Thyroid gland (tissue), 4 donors: Measurements from ENCODE around the gene GRB10. TPM values are rescaled to one million over a fixed set of nuclear protein-coding genes. Genes with fewer than 3 reads are reported as not detected.

ENCODE experiments used
- DNase-seq, 2 donors: peaks; one replicate each; pipeline ENCODE4 v3.0.0-alpha.2; 2019
- H3K27ac ChIP-seq, 3 donors: fragments of 200-600 bp; sonication (generic); 1 replicate in 2 of 3; 2 replicates in 1 of 3; pipeline ENCODE4 v1.5.1; 2016 to 2019; ENCODE audit warnings: mild to moderate bottlenecking in 1 of 3, moderate library complexity in 1 of 3
- H3K27me3 ChIP-seq: fragments of 200-600 bp; sonication (generic); one replicate; pipeline ENCODE4 v1.5.1; 2019
- H3K36me3 ChIP-seq, 2 donors: fragments of 200-600 bp; sonication (generic); one replicate each; pipeline ENCODE4 v1.5.1; 2016 to 2019
- H3K4me1 ChIP-seq, 2 donors: fragments of 200-600 bp; sonication (generic); one replicate each; pipeline ENCODE4 v1.5.1; 2017 to 2019
- H3K4me3 ChIP-seq, 3 donors: fragments of 200-600 bp; sonication (generic); replicated peaks in 1 of 3; 1 replicate in 2 of 3; 2 replicates in 1 of 3; pipeline ENCODE4 v1.5.1; 2016; ENCODE audit warnings: mild to moderate bottlenecking in 1 of 3
- H3K9me3 ChIP-seq: fragments of 200-600 bp; sonication (generic); one replicate; pipeline ENCODE4 v1.5.1; 2017
- CTCF ChIP-seq, 6 experiments: fragments of 200-600 bp in 3 of 6; fragments of 450-650 bp in 3 of 6; sonication (generic) in 3 of 6; IDR thresholded peaks; one replicate each; pipeline ENCODE4 v1.5.1; 2016 to 2019; ENCODE audit warnings: antibody characterized with exemption in 6 of 6, mild to moderate bottlenecking in 2 of 6, inconsistent platforms in 1 of 6, moderate library complexity in 1 of 6
- POLR2A ChIP-seq, 2 donors: fragments of 450-650 bp; IDR thresholded peaks; one replicate each; pipeline ENCODE4 v1.6.1; 2017; ENCODE audit warnings: antibody characterized with exemption in 2 of 2, mild to moderate bottlenecking in 2 of 2, moderate library complexity in 1 of 2
- WGBS, 2 donors: methylation state at CpG; one replicate each; pipeline ENCODE4 v1.1.5; 2017; 5-methylcytosine and 5-hydroxymethylcytosine counted together
- intact Hi-C: fragments of 100-400 bp; cut with DNase I; formaldehyde crosslinking; loops from one replicate; pipeline ENCODE4 v1.15.1; 2023
- total RNA-seq, 4 donors: library from RNA; depleted of rRNA; stranded (reverse); fragments of >200 nt; gene quantifications; one replicate each; pipeline ENCODE4 v1.2.3, GENCODE V29; 2016

GRB10 gene
- total RNA-seq, 4 donors from 2014 or later, result 21.3 to 99.2 (median 39.6) TPM

GRCh38 chr7:50709151-50709550 lies 73.5 kb downstream of the GRB10 start:
- H3K27me3 ChIP-seq, result no peaks in the 10 kb centered on the region
- H3K27ac ChIP-seq, result no peak overlapping the region
- TF ChIP-seq POLR2A (IDR thresholded peaks at IDR 0.05) (no peak), CTCF (IDR thresholded peaks at IDR 0.05) (no peak)
- H3K36me3 ChIP-seq, result no peaks in the 10 kb centered on the region
- DNase-seq, result no peak
- peaks cover 11 to 33% of the 10 kb centered on the region in 2 donors for H3K4me1 ChIP-seq
- intact Hi-C loops, result no loop called here
- H3K4me3 ChIP-seq, result no peak overlapping the region
- H3K9me3 ChIP-seq, result no peaks in the 10 kb centered on the region
- WGBS, 2 donors, result 90 to 92% methylated on average over 4 to 7 of the region's 7 CpGs

GRCh38 chr7:50707236-50708006 lies 75.3 kb downstream of the GRB10 start:
- Histone ChIP-seq H3K4me1 (peaks cover 11 to 31% of the 10 kb centered on the region in 2 donors), H3K9me3 (no peaks in the 10 kb centered on the region), H3K27ac (no peak overlapping the region), H3K36me3 (no peaks in the 10 kb centered on the region), H3K4me3 (no peak overlapping the region), H3K27me3 (no peaks in the 10 kb centered on the region)
- 78 to 84% methylated on average over 9 of the region's 9 CpGs for WGBS, 2 donors
- intact Hi-C loops, result no loop called here
- DNase-seq, result no peak
- no peak for TF ChIP-seq POLR2A (IDR thresholded peaks at IDR 0.05)
- no peak for TF ChIP-seq CTCF (IDR thresholded peaks at IDR 0.05)

GRCh38 chr7:50706469-50706937 lies 76.2 kb downstream of the GRB10 start:
- H3K4me1 ChIP-seq, result peaks cover 6 to 22% of the 10 kb centered on the region in 2 donors
- no peaks in the 10 kb centered on the region for H3K27me3 ChIP-seq
- no peaks in the 10 kb centered on the region for H3K9me3 ChIP-seq
- H3K36me3 ChIP-seq, result no peaks in the 10 kb centered on the region
- DNase-seq, result no peak
- intact Hi-C loops, result no loop called here
- H3K27ac ChIP-seq, result no peak overlapping the region
- WGBS, 2 donors, result 70 to 79% methylated on average over 5 of the region's 5 CpGs
- H3K4me3 ChIP-seq, result no peak overlapping the region
- TF ChIP-seq CTCF (IDR thresholded peaks at IDR 0.05) (no peak), POLR2A (IDR thresholded peaks at IDR 0.05) (no peak)

- 45% methylated on average over 6 of the region's 6 CpGs for WGBS, 2 donors
- Histone ChIP-seq H3K36me3 (no peaks in the 10 kb centered on the region), H3K9me3 (no peaks in the 10 kb centered on the region), H3K4me1 (peaks cover 0 to 9% of the 10 kb centered on the region in 2 donors), H3K4me3 (no peak overlapping the region), H3K27ac (no peak overlapping the region), H3K27me3 (no peaks in the 10 kb centered on the region)
- intact Hi-C loops, result no loop called here
- no peak for DNase-seq
- no peak for TF ChIP-seq POLR2A (IDR thresholded peaks at IDR 0.05)
- TF ChIP-seq CTCF (IDR thresholded peaks at IDR 0.05), result no peak
Observed at GRCh38 chr7:50704844-50705243, 77.9 kb downstream of the GRB10 start.

GRCh38 chr7:50703654-50704053 lies 79.0 kb downstream of the GRB10 start:
- no peak for TF ChIP-seq POLR2A (IDR thresholded peaks at IDR 0.05)
- 76 to 88% methylated on average over 6 of the region's 6 CpGs for WGBS, 2 donors
- H3K36me3 ChIP-seq, result no peaks in the 10 kb centered on the region
- H3K4me3 ChIP-seq, result no peak overlapping the region
- peaks cover 0 to 9% of the 10 kb centered on the region in 2 donors for H3K4me1 ChIP-seq
- no peak overlapping the region for H3K27ac ChIP-seq
- DNase-seq, result no peak
- H3K27me3 ChIP-seq, result no peaks in the 10 kb centered on the region
- intact Hi-C loops, result no loop called here
- no peaks in the 10 kb centered on the region for H3K9me3 ChIP-seq
